ENCODE results near the gene PRPF39.

DNA sequence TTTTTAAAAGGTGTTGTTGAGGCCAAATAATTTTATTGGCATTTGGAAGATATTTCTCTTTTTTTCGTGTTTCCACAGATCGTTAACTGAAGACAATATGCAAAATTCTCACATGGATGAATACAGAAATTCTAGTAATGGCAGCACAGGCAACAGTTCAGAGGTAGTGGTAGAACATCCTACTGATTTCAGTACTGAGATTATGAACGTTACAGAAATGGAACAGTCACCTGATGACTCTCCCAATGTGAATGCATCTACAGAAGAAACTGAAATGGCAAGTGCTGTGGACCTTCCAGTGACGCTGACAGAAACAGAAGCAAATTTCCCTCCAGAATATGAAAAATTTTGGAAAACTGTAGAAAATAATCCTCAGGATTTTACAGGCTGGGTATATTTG is 11.2 kb downstream of the PRPF39 start:
- TF ChIP-seq POLR2A (IDR thresholded peaks at IDR 0.05) (no peak), POLR2AphosphoS5 (IDR thresholded peaks at IDR 0.05) (no peak)
- TF ChIP-seq, protein P1, sequence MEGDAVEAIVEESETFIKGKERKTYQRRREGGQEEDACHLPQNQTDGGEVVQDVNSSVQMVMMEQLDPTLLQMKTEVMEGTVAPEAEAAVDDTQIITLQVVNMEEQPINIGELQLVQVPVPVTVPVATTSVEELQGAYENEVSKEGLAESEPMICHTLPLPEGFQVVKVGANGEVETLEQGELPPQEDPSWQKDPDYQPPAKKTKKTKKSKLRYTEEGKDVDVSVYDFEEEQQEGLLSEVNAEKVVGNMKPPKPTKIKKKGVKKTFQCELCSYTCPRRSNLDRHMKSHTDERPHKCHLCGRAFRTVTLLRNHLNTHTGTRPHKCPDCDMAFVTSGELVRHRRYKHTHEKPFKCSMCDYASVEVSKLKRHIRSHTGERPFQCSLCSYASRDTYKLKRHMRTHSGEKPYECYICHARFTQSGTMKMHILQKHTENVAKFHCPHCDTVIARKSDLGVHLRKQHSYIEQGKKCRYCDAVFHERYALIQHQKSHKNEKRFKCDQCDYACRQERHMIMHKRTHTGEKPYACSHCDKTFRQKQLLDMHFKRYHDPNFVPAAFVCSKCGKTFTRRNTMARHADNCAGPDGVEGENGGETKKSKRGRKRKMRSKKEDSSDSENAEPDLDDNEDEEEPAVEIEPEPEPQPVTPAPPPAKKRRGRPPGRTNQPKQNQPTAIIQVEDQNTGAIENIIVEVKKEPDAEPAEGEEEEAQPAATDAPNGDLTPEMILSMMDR (IDR thresholded peaks at IDR 0.05): no peak

All from gastroesophageal sphincter (tissue), 3 donors.